Neural cell (in vitro differentiated cells): Measurements from ENCODE around the gene REXO1. TPM values are rescaled to one million over a fixed set of nuclear protein-coding genes. Genes with fewer than 3 reads are reported as not detected.

ENCODE experiments used
- H2AFZ ChIP-seq: fragments of 200-600, 300-800 bp; sonication (generic), shearing (Covaris generic); 2 replicates; pipeline ENCODE4 v1.6.0; 2014; ENCODE audit warnings: low read depth, mild to moderate bottlenecking, antibody characterized with exemption, low read length, moderate library complexity
- H3F3A ChIP-seq: fragments of 200-600 bp; shearing (Covaris generic); 2 replicates; pipeline ENCODE4 v1.6.1; 2016; ENCODE audit warnings: mild to moderate bottlenecking, moderate library complexity, mixed read lengths, antibody characterized with exemption, low read length; ENCODE audit not compliant: insufficient read depth, poor library complexity, severe bottlenecking
- H3K27ac ChIP-seq: fragments of 200-600, 300-800 bp; sonication (generic), shearing (Covaris generic); 2 replicates; pipeline ENCODE4 v1.5.1; 2014; ENCODE audit warnings: mild to moderate bottlenecking, low read length, moderate library complexity
- H3K27me3 ChIP-seq: fragments of 300-800, 200-600 bp; sonication (generic), shearing (Covaris generic); 2 replicates; pipeline ENCODE4 v1.6.0; 2014; ENCODE audit warnings: mild to moderate bottlenecking, low read depth, low read length, moderate library complexity; ENCODE audit not compliant: insufficient read depth
- H3K36me3 ChIP-seq: fragments of 300-800, 200-600 bp; sonication (generic), shearing (Covaris generic); 2 replicates; pipeline ENCODE4 v1.5.1; 2014; ENCODE audit warnings: mild to moderate bottlenecking, antibody characterized with exemption, low read length, moderate library complexity; ENCODE audit not compliant: insufficient read depth
- H3K4me2 ChIP-seq: fragments of 300-800, 200-600 bp; sonication (generic), shearing (Covaris generic); 2 replicates; pipeline ENCODE4 v1.6.0; 2014; ENCODE audit warnings: mild to moderate bottlenecking, low read length
- H3K4me3 ChIP-seq: fragments of 300-800, 200-600 bp; sonication (generic), shearing (Covaris generic); 2 replicates; pipeline ENCODE4 v1.5.1; 2014; ENCODE audit warnings: mild to moderate bottlenecking, low read length, moderate library complexity
- H3K79me2 ChIP-seq: fragments of 200-600 bp; shearing (Covaris generic); replicated peaks from 2 replicates; pipeline ENCODE4 v1.6.0; 2014; ENCODE audit warnings: mild to moderate bottlenecking, low read length, moderate library complexity; ENCODE audit not compliant: insufficient read depth
- H3K9ac ChIP-seq: fragments of 300-800, 200-600 bp; sonication (generic), shearing (Covaris generic); 2 replicates; pipeline ENCODE4 v1.6.1; 2016; ENCODE audit warnings: mild to moderate bottlenecking, low read length, mixed read lengths
- H3K9me2 ChIP-seq: fragments of 200-600 bp; shearing (Covaris generic); 2 replicates; pipeline ENCODE4 v1.6.1; 2016; ENCODE audit warnings: mild to moderate bottlenecking, low read length, mixed read lengths; ENCODE audit not compliant: insufficient read depth
- H3K9me3 ChIP-seq: fragments of 200-600, 300-800 bp; sonication (generic), shearing (Covaris generic); 2 replicates; pipeline ENCODE4 v1.6.1; 2016; ENCODE audit warnings: mild to moderate bottlenecking, mixed run types, low read length, moderate library complexity, mixed read lengths
- H4K20me1 ChIP-seq: fragments of 200-600 bp; shearing (Covaris generic); 2 replicates; pipeline ENCODE4 v1.6.1; 2016; ENCODE audit warnings: mild to moderate bottlenecking, mixed run types; ENCODE audit not compliant: insufficient read depth
- CTCF ChIP-seq: fragments of 450-650 bp; IDR thresholded peaks from 2 replicates; pipeline ENCODE4 v1.5.1; 2014; ENCODE audit warnings: antibody characterized with exemption, mild to moderate bottlenecking, moderate library complexity; ENCODE audit not compliant: poor library complexity, severe bottlenecking
- EP300 ChIP-seq: fragments of 450-650 bp; conservative IDR thresholded peaks from 2 replicates; pipeline ENCODE4 v1.6.1; 2014; ENCODE audit warnings: antibody characterized with exemption, mild to moderate bottlenecking, moderate library complexity; ENCODE audit not compliant: poor library complexity, severe bottlenecking
- EZH2 ChIP-seq: fragments of 200-600, 300-800 bp; shearing (Covaris generic), sonication (generic); IDR thresholded peaks from 2 replicates; pipeline ENCODE4 v1.6.1; 2014; ENCODE audit warnings: antibody characterized with exemption, low read length, borderline replicate concordance, mild to moderate bottlenecking; ENCODE audit not compliant: insufficient read depth, poor library complexity, severe bottlenecking
- MXI1 ChIP-seq: fragments of 450-650 bp; conservative IDR thresholded peaks from 2 replicates; pipeline ENCODE4 v1.6.1; 2014; ENCODE audit warnings: antibody characterized with exemption, mild to moderate bottlenecking; ENCODE audit not compliant: poor library complexity, severe bottlenecking
- POLR2AphosphoS5 ChIP-seq: IDR thresholded peaks from 2 replicates; pipeline ENCODE4 v1.6.1; 2012
- RAD21 ChIP-seq: fragments of 450-650 bp; conservative IDR thresholded peaks from 2 replicates; pipeline ENCODE4 v1.6.1; 2014; ENCODE audit warnings: antibody characterized with exemption, mild to moderate bottlenecking, moderate library complexity
- REST ChIP-seq: IDR thresholded peaks from 2 replicates; pipeline ENCODE4 v1.6.1; 2012; ENCODE audit warnings: borderline replicate concordance
- SMC3 ChIP-seq: fragments of 450-650 bp; conservative IDR thresholded peaks from 2 replicates; pipeline ENCODE4 v1.6.1; 2014; ENCODE audit warnings: antibody characterized with exemption, mild to moderate bottlenecking, moderate library complexity; ENCODE audit not compliant: poor library complexity
- TAF1 ChIP-seq: IDR thresholded peaks from 2 replicates; pipeline ENCODE4 v1.6.1; 2012; ENCODE audit warnings: low read depth
- polyA plus RNA-seq: library from polyadenylated mRNA; depleted of rRNA; stranded (reverse); fragments of >200 nt; gene quantifications from 2 replicates; pipeline ENCODE4 v1.2.3, GENCODE V29; 2014

REXO1 gene
- polyA plus RNA-seq, 1 donor from 2014 or later = 9.2 TPM

GRCh38 chr19:1840541-1841115 lies 7.7 kb downstream of the REXO1 start:
- H3K4me3 ChIP-seq = no peak overlapping the region
- H3K4me2 ChIP-seq = no peak overlapping the region
- no peaks in the 10 kb centered on the region for H3K27me3 ChIP-seq
- peaks cover 6% of the 10 kb centered on the region for H3K79me2 ChIP-seq
- H4K20me1 ChIP-seq = no peaks in the 10 kb centered on the region
- no peaks in the 10 kb centered on the region for H3K9me3 ChIP-seq
- no peaks in the 10 kb centered on the region for H3K36me3 ChIP-seq
- TF ChIP-seq EZH2 (no peak), REST (no peak), SMC3 (no peak), TAF1 (no peak)
- no peak overlapping the region for H2AFZ ChIP-seq
- H3F3A ChIP-seq = no peaks in the 10 kb centered on the region
- no peak overlapping the region for H3K9ac ChIP-seq
- no peak overlapping the region for H3K27ac ChIP-seq
- no peaks in the 10 kb centered on the region for H3K9me2 ChIP-seq

GRCh38 chr19:1839658-1840540 lies 8.4 kb downstream of the REXO1 start:
- TF ChIP-seq TAF1 (no peak), REST (no peak), CTCF (no peak), MXI1 (no peak), RAD21 (no peak), SMC3 (no peak), EZH2 (no peak), POLR2AphosphoS5 (no peak), EP300 (no peak)
- H4K20me1 ChIP-seq = no peaks in the 10 kb centered on the region
- H3K4me2 ChIP-seq = no peak overlapping the region
- no peaks in the 10 kb centered on the region for H3K9me2 ChIP-seq
- H3K27me3 ChIP-seq = no peaks in the 10 kb centered on the region
- no peak overlapping the region for H3K27ac ChIP-seq
- no peaks in the 10 kb centered on the region for H3K36me3 ChIP-seq
- H3K9me3 ChIP-seq = no peaks in the 10 kb centered on the region
- no peak overlapping the region for H2AFZ ChIP-seq
- peaks cover 2% of the 10 kb centered on the region for H3K79me2 ChIP-seq
- no peak overlapping the region for H3K4me3 ChIP-seq
- no peak overlapping the region for H3K9ac ChIP-seq
- H3F3A ChIP-seq = no peaks in the 10 kb centered on the region
